AG09309 (cell line): ENCODE measurements around the gene KL.

Source experiments
- DNase-seq: peaks from one replicate; pipeline ENCODE4 v3.0.0-alpha.2; 2010; ENCODE audit warnings: low read depth
- H3K4me3 ChIP-seq: 2 replicates; pipeline ENCODE4 v1.5.1; 2011; ENCODE audit warnings: mild to moderate bottlenecking, low read depth, low read length, moderate library complexity; ENCODE audit not compliant: control insufficient read depth
- CTCF ChIP-seq: IDR thresholded peaks from 2 replicates; pipeline ENCODE4 v1.5.1; 2011; ENCODE audit warnings: mild to moderate bottlenecking, low read depth, low read length, inconsistent platforms; ENCODE audit not compliant: insufficient read depth, control insufficient read depth; ENCODE audit errors: missing control alignments

The KL gene

DNA sequence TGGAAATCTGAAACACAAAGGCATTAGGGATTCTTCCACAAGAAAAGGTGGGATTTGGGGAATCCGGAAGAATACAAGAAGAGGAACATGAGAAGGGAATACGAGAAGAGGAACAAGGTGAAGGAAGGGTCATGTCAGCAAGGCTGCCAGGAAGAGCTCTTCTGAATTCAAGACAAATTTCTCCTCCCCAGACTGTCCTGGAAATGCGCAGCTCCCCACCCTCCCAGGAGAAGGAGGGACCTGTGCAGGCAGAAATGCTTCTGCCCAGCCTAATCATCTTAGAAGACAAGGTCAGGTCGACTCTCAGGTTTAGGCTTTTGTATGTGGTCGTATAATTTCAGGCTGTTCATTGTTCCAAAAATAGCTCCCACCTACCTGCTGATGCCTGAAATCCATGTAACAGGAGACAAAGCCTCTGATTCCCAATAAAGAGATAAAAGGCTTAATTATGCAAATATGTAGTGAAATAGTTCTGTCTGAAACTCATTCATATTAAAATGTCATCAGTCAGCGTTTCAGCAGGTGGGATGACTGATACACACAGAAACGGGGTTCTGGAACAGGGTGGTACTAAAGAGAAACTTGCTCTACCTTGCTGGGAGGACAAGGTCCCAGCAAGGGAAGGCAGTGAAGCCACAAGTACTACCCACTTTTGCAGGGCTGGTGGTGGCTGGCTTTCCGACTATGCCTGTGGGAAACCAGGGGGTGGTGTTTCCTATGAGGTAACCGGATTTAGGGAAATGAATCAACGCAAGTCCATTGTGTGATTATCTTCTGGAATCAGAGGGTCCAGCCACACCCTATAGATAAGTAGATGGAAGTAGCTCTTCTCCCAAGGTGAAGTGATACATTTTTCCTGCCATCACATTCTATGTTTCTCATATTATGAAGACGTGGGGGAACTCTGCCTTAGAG lies 76.1 kb downstream of the KL start:
- TF ChIP-seq CTCF = no peak
- DNase-seq = no peak
- no peak overlapping the region for H3K4me3 ChIP-seq

DNA sequence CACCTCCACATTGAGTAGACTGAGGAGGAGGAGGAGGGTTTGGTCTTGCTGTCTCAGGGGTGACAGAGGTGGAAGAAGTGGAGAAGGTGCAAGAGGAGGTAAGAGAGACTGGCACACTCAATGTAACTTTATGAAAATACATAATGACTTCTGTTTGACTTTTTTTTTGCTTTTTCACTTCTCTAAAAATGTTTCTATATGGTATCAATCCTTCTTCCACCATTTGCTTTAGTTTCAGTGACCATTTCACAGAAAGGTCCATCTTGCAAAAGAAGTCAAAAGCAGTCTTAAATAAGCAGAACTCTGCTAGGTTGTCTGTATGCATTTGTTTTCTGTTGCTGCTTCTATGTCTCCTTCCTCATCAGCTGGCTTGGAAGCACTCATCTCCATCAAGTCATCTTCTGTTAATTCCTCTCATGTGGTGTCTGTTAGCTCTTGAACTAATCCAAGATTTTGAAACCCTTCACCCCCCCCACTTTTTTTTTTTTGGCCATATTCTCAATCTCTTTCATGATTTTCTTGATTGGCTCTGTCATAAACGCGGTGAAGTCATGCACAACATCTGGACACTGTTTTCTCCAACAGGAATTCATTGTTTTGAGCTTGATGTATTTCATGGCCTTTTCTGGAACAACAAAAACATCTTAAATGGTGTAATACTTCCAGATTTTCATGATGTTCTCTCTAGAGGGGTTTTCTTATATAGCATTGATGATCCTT lies 80.8 kb downstream of the KL start:
- TF ChIP-seq CTCF = no peak
- H3K4me3 ChIP-seq = no peak overlapping the region
- no peak for DNase-seq

DNA sequence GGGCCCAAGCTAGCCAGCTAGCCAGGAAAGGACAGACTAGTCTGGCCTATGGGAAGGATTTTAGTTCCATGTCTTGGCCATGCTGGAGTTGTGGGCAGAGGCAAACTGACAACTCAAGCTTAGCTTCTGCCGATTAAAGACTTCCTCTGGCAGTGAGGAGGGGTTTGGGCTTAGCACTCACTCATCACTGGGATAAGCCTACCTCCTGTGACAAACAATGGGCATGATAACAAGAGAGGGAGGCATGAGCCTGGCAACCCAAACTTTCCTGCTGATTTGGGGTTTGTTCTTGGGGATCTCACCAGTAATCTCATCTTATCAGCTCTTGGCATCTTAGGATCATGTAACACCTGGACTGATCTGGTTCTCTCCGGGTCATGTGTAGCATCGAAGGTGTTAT lies 83.6 kb downstream of the KL start:
- no peak overlapping the region for H3K4me3 ChIP-seq
- no peak for DNase-seq
- TF ChIP-seq CTCF = no peak

GRCh38 chr13:33100886-33101285 lies 84.7 kb downstream of the KL start:
- no peak for TF ChIP-seq CTCF
- DNase-seq = no peak
- H3K4me3 ChIP-seq = no peak overlapping the region

- TF ChIP-seq CTCF = no peak
- H3K4me3 ChIP-seq = no peak overlapping the region
- no peak for DNase-seq
These were observed 85.6 kb downstream of the KL start for GRCh38 chr13:33101835-33102234.

DNA sequence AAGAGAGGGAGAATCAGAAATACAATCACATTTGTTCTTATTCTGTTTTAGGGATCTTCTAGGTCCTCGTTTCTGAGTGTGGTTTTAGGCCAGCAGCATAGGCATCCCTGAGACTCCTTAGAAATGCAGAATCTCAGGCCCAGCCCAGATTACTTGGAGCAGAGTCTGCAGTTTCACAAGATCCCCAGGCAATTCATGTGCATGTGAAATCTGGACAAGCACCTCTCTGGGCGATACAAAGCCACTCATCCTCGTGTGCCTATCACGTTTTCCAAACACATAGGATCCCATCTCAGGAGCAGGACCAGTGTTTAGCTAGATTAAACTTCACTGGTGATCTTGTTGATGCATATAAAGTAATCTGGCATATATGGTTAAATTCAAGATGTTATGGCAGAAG lies 87.2 kb downstream of the KL start:
- H3K4me3 ChIP-seq = no peak overlapping the region
- TF ChIP-seq CTCF = no peak
- DNase-seq = no peak
